NCI-H2107 treated with DMSO at 0.1 percent for 48 hours (cell line): Measurements from ENCODE around the gene KCNQ1.

Source experiments
- DNase-seq: peaks from one replicate; lab custom pipeline; 2025; ENCODE audit not compliant: unreplicated experiment; lab: John Stamatoyannopoulos, UW

KCNQ1 gene

DNA sequence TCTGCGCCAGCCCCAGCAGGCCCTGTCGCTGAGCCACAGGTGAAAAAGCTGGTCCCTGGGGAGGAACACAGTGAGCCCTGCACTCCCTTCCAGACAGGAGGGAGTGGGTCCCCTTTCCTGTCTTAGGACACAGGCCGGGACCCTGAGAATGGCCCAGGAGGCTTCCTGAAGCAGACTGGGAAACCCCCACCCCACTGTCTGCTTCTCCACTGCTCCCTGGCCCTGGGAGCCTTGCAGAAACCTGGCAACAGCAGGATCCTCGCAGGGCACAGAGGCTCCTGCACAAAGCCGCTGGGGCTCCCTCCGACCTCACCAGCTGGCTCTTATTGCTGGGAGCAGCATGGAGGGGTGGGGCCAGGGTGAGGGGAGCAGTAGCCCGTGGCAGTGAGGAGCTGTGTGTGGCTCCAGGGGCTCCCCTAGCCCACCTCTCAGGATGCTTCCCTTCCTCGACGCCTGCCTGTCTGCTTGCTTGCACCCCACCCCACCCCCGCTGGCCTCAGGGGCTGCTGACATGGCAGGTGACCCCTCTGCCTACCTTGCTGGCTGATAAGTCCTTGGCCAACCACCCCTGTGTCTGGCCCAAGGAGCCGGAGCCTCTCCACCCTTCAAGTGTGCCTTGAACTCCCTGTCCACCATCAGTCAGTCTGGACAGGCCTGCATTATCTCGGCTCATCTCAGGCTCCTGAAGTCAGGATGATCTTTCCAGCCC, 327.1 kb downstream of the KCNQ1 start:
- no peak for DNase-seq

DNA sequence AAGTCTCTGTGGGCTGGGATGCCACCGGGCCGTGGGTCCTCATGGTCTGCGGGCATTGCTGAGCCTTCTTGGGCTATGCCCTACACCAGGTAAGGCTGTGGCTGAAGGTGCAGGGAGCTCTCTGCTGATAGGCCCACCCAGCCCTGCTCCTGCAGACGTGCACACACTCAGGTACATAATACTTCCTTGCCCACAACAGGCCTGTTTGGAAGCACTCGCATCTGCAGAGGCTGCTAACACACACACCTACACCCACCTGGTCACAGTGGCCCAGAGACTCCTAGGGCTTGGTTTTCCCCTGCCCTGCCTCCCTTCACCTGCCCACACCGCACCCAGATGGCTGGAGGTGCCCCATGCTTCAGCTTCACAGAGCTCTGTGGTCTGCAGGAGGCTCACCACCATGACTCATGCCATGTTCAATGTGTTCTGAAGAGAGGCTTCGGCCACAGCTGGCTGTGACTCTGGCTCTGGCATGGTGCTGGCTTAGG, 327.8 kb downstream of the KCNQ1 start:
- no peak for DNase-seq

DNA sequence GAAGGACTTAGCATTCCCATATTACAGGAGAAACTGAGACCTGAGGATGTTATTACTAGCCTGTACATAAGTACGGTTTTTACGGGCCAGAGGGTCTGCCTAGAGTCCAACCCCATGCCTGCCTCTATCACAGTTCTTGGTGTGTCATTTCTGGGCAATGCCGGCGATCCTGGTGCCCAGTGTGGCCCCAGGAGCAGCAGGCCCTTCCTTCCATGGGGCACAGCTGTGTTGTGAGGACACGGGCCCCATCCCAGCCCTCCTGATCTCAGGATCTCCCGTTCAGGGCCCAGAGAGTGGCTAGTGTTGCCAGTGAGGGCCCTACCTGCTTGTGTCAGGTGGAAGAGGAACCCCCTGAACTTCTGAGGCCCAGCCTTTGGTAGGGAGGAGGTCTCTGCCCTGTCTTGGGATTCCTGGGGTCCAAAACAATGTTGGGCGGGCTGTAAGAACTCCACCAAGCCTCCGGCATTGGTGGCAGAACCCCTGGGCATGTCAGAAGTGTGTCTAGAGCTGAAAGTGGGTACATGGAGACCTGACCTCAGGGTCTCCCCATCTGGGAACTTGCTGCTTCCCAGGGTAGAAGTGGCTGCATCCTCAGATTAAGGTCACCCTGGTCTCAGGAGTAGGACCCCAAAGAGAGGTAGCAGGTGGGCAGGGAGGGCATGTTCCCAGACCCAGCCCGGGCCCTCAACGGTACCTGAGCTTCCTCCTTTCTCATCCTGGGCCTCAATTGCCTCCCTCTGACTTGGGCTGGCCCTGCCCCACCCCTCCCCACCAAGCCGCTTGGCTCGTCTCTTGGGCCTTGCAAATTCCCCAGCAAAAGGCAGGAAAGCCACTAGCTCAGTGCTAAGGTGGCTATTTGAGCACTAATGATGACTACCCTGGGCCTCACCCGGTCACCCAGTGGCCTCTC, 329.6 kb downstream of the KCNQ1 start:
- no peak for DNase-seq

DNA sequence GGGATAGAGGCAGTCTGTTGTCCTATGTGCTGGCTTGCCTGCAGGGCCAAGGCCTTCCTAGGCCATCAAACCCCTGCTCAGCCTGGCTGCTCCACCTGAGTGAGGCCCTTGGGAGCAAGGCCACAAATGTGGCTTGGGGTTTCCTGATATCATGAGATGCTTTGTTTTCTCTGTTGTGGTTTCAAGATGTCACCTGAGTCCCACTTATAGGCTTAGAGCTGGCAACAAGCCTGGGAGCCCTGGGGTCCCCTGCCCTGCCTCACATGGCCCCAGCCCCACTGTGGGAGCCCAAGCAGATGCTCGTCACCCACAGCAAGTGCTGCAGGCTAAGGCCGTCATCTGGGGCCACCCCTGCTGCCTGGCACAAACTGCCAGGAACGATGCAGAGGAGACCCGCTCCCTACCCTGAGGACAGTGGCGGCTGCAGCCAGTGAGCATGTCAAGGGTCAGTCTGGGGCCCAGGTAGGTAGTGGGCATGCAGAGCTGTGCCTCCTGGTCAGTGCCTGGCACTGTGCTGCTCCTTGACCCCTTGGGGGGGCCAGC, 330.3 kb downstream of the KCNQ1 start:
- DNase-seq: peak; percentile 12

DNA sequence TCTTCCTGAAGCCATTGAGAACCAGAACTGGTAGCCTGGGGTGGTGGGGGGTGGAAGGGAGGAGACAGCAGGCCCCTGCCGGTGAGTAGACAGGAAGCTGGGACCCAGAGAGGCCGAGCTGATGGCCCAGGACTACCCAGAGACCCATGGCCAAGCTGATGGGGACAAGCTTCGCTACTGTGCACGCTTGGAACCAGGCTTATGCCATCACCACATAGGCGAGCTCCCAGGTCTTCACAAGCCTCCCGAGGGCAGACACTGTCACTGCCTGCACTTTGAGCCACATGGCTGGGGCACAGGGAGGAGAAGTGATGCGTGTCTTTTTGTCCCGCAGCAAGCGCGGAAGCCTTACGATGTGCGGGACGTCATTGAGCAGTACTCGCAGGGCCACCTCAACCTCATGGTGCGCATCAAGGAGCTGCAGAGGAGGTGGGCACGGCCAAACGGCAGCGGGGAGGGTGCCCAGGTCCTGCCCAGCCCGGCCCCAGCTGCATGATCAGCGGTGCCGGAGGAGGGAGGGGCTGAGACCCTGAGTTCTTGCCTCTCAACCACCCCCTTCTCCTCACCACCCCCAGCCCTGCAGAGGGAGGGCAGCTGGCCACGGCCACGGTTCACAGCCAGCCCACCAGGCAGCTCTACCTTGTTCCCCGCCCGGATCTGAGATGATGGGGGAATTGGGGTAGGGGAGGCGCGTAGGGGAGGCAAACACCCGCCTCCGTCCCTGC, 331.0 kb downstream of the KCNQ1 start:
- no peak for DNase-seq

DNA sequence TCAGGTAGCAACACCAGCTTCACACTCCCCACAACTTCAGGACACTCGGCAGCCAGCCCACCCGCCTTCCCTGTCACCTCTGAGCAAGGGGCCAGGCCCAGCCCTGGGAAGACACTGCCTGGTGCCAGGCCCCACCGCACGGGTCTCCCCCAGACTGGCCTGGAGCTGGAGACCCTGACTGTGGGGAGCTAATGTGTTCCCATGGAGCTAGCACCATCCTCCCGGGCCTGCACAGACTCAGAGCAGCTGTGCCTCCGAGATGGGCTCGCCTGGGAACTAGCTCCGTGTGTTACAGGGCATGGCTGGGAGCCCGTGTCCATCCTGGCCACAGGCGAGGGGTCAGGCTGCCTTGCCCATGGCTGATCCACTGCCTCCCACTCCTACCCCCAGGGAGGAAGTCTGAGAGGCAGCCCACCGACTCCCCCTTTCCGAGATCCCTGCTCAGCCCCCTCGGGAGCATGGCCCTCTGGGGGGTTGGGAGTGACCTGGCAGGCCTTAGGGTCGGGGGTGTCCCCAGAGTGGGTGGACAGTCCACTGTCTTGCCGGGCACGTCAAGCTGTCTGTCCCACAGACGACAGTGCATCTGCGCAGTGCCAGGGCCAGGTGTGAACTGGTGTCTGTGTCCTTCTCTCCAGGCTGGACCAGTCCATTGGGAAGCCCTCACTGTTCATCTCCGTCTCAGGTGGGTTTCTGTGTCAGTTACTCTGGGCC, 331.7 kb downstream of the KCNQ1 start:
- no peak for DNase-seq

DNA sequence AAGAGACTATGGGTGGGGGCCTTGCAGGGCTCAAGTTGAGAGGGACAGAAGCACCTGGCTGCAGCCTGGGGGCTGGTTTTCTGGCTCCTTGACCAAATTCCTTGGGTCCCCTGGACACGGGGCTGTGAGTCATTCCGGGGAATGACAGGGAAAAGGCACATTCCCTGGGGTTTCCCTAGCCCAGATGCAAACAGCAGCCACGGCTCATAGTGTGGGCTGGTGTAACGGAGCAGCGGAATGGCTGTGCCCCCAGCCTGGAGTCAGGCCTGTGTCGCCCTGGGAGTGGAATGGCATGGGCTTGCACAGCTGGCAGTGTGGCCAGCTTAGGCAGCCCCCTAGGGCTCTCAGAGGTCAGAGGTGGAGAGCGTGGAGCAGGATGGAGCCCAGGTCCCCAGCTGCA, 332.6 kb downstream of the KCNQ1 start:
- DNase-seq: no peak

DNA sequence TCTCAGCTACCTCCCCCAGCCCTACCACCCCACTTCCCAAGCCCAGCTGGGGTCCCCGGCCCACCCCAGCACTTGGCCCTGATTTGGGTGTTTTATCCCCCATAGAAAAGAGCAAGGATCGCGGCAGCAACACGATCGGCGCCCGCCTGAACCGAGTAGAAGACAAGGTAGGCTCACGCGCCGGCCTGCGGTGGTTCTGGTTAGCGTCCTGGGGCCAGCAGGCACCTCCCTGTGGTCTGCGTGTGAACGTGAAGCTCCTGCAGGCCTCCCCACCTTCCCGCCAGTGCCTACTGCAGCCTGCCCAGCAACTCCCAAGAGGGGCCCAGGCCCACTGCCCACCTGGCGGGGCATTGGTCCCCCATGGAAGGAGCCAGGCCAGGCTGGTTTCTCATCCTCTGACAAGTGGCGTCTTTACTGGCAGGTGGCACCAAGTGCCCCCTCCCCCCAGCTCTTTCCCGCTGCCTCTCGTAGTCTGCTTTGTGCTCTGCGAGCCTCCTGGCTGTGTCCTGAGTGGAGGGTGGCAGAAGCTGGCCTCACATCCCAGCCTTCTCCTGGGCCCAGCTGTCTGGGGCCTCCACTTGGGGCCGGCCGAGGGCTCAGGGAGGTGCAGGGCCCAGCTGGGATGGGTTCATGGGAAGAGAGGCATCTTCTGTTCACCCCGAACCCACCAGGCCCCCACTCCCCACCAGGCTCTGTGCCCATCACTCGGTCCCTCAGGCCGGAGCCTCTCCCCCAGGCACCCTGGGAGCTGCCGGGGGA, 333.2 kb downstream of the KCNQ1 start:
- no peak for DNase-seq

DNA sequence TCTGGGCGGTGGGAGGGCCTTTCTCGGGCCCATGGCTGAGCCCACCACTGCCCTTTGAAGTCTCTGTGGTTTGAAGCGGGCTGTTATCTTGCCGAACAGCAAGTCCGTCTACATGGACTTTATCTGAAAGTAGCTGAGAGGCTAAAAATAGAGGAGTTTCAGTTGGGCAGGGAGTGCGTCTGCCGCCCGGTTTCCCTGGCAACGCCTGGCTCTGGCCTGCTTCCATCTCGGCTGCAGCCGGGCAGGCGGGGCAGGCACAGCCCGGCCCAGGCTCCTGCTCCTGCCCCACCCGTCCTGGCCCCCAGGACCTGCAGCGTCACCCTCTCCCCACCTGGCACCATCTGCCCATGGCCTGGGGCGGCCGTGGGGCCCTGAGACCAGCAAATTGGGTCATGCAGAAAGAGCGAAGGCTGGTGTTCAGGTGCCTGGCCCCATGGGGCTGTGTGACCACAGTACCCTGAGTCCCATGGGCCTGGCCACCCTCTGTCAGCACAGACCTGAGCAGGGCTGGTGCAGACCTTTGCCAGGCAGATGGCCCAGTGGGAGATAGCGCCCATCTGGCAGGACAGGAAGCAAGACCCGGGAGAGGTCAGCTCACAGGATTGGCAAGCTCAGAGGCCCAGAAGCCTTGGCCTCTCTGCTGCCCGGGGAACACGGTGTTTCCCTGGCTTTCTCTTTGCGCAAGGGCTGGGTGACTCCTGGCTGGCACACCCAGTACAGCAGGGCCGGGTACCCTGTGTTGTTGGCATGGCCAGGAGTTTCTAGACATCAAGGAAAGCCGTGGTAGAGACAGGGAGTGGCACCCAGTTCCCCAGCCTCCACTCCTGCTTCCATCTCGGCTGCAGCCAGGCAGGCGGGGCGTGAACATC, 334.1 kb downstream of the KCNQ1 start:
- no peak for DNase-seq

DNA sequence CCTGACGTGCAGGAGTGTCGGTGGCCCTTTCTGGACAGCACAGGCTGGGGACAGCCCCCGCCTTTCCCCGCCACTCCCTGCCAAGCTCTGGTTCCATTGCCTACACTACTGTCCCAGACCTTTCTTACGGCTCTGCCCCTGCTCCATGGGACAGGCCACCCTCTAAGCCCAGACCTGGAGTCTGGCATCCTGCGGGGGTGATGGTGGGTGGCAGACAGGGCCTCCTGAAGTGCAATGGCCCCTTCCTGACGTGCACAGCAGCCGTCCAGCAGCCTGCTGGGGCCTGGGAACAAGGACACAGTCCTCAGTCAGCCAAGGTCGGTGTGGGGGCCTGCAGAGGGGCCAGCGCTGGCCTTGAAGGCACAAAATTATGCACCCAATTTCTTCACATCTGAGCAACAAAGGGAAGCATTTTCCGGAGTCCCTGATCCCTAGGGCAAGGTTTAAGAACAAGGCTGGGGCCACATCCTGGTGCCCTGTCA, 334.7 kb downstream of the KCNQ1 start:
- DNase-seq: no peak

DNA sequence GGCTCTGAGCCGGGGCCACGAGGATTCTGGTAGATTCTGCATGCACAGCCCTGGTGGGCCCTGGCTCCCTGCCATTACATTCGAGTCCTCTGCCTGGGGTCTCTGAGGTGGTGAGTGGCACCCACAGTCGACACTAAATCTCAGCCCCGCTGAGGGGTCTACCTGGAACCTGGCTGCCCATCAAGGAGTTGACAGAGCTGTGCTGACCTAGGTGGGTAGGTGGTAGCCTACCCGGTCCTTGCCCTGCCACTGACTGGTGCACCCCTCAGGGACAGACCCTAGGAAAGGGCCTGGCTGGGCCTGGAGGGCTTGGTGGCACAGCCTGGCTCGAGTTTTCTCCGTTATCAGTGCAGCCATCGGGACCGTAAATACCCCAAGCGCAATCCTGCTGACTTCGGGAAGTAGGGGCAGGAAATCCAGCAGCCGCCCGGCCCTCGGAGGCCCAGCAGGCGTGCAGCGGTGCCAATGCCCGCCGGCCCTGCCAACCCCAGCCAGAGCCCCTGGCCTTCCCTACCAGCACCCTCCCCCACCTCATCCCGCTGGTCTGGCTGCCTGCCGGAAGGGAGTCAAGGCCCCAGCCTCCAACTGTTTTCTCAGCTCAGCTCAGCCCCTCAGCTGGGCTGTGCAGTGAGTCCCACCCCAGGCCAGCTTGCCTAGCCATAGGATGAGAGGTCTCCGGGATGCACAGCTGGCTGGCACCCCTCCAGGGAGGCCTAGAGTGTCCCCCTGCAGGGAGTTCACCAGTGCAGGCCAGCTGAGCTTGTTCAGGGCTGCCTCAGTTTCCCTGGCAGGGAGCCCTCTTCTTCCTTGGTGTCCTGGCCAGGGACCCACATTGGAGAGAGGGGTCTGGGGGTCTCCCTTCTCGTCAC, 335.4 kb downstream of the KCNQ1 start:
- no peak for DNase-seq

DNA sequence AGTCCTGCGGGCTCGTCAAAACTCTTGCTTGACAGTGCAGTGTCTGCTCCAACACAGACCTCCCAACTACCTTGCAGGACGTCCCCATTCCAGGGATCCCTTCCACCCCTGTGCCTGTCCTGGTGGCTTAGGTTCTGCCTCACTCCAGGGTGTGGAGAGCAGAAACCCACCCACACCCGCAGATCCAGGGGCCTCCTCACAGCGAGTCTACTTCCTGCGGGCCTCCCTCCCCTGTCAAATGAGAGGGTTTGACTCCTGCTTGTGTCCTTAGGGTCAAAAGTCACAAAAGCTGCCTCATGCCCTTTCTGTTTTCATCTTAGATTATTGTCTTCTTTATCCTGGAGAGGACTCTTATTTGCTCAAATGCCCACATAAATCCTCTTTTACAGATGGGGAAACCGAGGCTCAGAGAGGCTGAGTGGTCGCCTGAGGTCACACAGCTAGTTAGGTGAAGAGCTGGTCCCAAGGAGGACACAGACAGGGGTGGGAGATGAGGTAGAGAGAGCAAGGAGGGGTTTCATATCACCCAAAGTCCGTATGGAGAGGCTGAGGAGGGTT, 336.1 kb downstream of the KCNQ1 start:
- DNase-seq: no peak

DNA sequence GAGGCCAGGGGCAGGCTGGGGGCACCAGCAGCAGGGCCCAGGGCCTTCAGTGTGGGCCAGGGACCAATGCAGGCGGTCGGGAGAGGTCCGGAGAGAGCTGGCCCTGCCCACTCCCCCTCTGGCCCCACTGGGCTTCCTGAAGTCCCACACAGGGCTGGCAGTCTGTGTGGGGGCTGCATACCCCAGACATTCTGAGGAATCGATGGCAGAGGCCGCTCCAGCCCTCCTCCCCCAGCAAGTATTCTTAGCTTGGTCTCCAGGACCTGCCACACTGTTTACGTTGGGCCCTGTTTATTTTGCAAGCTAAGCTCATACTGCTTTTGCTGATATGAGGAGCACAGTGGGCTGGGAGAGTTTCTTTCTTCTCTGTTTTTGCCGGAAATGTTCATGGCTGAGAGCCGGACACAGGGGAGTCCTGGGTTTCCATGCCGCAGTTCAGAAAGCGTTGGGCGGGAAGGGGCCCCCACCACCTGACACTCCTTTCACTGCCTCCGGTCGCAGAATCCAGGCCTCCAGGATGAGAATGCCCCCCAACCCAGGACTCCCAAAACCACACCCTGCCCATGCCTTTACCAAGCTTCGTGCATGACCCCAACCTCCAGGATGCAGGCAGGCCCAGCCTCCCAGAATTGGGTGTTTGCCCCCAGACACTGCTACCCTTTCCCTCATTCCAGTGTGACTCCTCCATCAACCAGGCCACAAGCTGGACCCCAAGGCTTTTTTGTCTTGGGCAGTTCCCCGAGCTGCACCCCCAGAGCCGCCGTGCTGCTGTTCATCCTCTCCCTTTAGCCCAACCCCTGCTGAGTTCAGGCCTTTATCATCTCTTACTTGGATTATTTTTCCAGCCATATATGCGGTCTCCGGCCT, 336.8 kb downstream of the KCNQ1 start:
- DNase-seq: no peak

DNA sequence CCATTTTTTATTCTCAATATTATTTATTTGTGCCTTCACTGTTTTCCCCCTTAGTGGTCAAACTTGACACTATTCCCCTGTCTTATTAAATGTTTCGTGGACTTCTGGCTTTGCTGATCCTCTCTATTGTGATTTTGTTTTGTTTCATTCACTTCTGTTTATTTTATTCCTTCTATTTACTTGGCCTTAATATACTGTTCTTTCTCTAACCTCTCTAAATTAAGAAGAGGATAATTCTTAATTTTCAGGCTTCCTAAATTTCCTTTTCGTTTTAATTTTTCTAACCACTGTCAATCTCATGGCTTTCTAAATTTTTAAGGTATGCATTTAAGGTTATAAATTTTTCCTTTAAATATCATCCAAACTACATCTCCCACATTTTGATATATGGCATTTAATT, 338.0 kb downstream of the KCNQ1 start:
- DNase-seq: no peak

DNA sequence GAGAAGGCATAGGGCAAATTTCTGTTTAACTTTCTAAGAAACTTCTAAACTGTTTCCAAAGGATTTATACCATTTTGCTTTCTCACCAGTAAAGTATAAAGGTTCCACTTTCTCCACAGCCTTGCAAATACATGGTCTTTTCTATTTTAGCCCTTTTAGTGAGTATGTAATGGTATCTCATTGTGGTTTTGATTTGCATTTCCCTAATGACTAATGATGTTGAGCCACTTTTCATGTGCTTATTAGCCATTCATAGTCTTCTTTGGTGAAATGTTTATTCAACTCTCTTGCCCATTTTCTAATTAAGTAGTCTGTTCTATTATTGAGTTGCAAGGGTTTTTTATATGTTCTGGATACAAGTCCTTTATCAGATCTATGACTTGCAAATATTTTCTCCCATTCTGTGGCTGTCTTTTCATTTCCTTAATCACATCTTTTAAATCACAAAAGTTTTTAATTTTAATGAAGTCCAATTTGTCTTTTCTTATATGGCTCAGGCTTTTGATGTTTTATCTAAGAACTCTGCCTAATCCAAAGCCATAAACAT, 338.8 kb downstream of the KCNQ1 start:
- no peak for DNase-seq

DNA sequence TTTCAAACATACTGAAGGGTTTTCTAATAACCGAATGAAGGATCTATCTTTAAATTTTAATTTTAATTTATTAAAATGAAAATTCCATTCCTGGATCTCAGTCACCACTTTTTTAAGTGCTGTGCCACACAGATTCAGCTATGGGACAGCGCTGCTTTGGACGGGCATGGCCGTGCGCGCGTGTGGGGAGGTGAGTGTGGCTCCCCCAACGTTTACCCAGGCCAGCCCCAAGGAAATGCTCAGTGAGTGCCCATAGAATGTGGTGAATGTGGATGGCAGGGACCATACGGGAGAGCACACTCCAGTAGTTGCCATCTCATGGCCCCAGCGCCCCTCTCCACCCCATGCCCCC, 343.0 kb downstream of the KCNQ1 start:
- no peak for DNase-seq
